DOHH2 (cell line): ENCODE measurements around the gene GHRH.

ENCODE experiments used
- CTCF ChIP-seq: fragments of 200-600 bp; sonication (generic); IDR thresholded peaks from one replicate; pipeline ENCODE4 v1.5.1; 2014; ENCODE audit warnings: antibody characterized with exemption, mild to moderate bottlenecking, low read depth, low read length; ENCODE audit not compliant: poor library complexity, severe bottlenecking
- EZH2phosphoT487 ChIP-seq: fragments of 200-600 bp; sonication (generic); IDR thresholded peaks from 2 replicates; pipeline ENCODE4 v1.6.1; 2017; ENCODE audit warnings: borderline replicate concordance, mild to moderate bottlenecking, antibody characterized with exemption, low read length, moderate library complexity, mixed read lengths

GRCh38 chr20:37218441-37218840 is 43.2 kb downstream of the GHRH start:
- TF ChIP-seq CTCF (no peak), EZH2phosphoT487 (no peak)
